Measurements from ENCODE around the gene MAP3K15.

- TF ChIP-seq POLR2AphosphoS5 (IDR thresholded peaks at IDR 0.05; ENCODE audit: low read depth, low read length): no peak
- TF ChIP-seq REST (IDR thresholded peaks at IDR 0.05; ENCODE audit: insufficient read depth in 1 of 2, low read depth in 2 of 2, low read length in 2 of 2): no peak
- TF ChIP-seq FOXP2 (optimal IDR thresholded peaks at IDR 0.05; ENCODE audit: borderline replicate concordance, extremely low read depth, extremely low read length, insufficient read depth): no peak
These were observed 172.2 kb downstream of the MAP3K15 start for GRCh38 chrX:19343085-19343534.
